NCI-H1436 treated with DMSO at 0.1 percent for 48 hours (cell line): ENCODE measurements around the gene ZNF83.
"Not testable (repeated sequence)": the region's sequence is repeated elsewhere in the genome, so short reads cannot be mapped to it uniquely, and the experiment has no call there.

Experiments
- DNase-seq: peaks from one replicate; lab custom pipeline; 2025; lab: John Stamatoyannopoulos, UW

Gene ZNF83

DNA sequence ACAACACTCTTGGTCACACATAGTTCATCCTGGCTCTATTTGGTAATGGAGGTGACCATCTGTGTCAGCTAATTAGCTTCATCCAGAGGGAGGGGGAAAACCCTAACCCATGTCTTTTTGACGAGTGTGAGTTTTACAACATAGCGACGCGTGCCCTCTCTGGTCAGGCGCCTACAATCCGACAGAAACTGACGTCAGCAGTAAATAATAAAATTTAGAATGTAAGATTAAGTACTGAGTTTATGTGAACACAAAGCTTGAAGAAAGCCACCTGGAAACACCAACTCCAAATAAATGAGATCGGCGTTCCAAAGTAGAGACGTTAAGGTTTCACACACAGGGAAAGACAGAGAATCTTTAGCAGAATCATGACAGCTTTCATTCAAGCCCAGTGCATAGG lies 1.8 kb upstream of the ZNF83 start:
- DNase-seq: no peak

- no peak for DNase-seq
Observed at GRCh38 chr19:52638601-52639000, 446 bp upstream of the ZNF83 start.

DNA sequence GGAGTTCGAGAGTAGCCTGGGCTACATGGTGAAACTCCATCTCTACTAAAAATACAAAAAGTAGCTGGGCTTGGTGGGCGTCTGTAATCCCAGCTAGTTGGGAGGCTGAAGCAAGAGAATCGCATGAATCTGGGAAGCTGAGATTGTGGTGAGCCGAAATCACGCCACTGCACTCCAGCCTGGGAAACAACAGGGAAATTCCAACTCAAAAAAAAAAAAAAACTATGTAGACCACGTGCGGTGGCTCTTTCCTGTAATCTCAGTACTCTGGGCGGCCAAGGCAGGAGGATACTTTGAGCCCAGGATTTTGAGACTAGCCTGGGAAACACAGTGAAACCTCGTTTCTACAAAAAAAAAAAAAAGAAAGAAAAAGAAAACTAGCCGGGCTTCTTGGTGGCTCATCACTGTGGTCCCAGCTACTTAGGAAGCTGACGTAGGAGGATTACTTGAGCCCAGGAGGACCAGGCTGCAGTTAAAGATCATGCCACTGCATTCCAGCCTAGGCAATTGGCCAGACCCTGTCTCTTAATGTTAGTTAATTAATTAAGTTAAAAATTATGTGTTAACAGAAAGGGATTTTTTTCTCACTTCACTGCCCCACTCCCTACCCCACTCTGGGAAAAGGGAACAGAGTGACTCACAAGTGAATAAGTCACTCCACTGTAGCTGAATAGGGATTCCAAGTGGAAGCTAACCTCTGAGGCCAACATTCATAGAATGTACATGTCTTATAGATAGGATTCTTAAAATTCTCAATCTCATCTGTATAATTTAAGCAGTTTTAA lies 2.2 kb downstream of the ZNF83 start:
- no peak for DNase-seq

DNA sequence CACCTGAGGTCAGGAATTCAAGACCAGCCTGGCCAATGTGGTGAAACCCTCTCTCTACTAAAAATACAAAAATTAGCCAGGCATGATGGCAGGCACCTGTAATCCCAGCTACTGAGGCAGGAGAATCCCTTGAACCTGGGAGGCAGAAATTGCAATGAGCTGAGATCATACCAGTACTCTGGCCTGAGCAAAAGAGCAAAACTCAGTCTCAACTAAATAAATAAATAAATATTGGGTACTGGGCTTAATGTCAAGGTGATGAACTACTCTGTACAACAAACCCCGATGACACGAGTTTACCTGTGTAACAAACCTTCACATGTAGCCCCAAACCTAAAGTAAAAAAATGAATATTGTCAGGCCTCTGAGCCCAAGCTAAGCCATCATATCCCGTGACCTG lies 10.7 kb downstream of the ZNF83 start:
- DNase-seq: not testable (repeated sequence)

DNA sequence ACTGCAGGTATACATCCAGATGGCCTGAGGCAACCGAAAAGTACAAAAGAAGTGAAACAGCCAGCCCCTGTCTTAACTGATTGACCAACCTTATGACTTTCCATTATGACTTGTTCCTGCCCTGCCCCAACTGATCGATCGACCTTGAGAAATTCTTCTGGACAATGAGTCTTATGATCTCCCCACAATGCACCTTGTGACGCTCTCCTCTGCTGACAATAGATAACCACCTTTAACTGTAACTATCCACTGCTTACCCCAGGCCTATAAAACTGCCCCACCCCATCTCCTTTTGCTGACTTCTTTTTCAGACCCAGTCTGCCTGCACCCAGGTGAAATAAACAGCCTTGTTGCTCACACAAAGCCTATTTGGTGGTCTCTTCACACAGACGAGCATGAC lies 11.2 kb downstream of the ZNF83 start:
- no peak for DNase-seq

- no peak for DNase-seq
Observed at GRCh38 chr19:52622261-52622660, 15.9 kb downstream of the ZNF83 start.

GRCh38 chr19:52621376-52621775 lies 16.8 kb downstream of the ZNF83 start:
- DNase-seq: no peak

DNA sequence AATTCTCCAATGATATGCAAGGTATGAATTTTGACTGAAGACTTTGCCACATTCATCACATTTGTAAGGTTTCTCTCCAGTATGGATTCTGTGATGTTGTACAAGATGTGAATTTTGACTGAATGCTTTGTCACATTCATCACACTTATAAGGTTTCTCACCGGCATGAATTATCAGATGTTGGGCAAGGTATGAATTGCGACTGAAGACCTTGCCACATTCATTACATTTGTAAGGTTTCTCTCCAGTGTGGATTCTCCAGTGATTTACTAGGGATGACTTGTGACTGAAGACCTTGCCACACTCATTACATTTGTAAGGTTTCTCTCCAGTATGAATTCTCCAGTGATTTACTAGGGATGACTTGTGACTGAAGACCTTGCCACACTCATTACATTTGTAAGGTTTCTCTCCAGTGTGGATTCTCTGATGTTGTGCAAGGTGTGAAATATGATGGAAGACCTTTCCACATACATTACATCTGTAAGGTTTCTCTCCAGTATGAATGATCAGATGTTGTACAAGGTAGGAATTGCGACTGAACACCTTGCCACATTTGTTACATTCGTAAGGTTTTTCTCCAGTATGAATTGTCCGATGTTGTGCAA lies 24.8 kb downstream of the ZNF83 start:
- no peak for DNase-seq

DNA sequence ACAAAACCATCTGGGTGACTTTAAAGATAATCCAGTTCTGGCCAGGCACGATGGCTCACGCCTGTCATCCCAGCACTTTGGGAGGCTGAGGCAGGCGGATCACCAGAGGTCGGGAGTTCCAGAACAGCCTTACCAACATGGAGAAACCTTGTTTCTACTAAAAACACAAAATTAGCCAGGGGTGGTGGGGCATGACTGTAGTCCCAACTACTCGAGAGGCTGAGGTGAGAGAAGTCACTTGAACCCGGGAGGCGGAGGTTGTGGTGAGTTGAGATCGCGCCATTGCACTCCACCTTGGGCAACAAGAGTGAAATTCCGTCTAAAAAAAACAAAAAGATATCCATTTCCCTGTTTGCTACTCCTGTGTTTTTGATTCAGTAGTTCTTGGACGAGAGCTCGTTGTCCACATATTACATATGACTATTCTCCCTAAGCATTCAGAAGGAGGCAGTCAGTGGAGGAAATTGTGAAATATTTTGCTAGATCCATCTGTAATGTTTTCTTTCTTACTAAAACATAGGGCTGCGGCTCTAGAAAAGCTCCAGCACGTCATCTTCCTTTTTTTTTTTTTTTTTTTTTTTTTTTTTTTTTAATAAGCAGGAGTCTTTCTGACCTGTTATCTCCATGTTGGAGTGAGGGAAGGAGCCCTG lies 34.5 kb downstream of the ZNF83 start:
- DNase-seq: no peak

GRCh38 chr19:52602941-52603340 lies 35.2 kb downstream of the ZNF83 start:
- DNase-seq: no peak

DNA sequence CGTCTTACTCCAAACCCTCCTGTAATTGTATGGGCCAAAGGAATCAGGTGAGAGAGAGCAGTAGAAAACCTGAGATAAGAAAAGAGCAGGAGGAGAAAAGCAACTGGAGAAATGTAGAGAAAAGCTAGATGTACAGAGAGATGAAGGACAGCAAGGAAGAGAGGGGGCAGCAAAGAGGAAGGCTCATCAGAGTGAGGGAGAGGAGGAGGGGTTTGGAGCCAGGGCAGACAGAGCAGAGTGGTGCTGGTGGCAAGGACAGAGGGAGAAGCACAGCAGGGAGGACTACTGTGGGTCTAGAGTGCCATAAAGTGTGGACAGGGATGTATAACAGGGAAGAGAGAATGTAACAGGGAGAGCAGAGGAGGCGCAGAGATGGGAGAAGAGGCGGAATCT lies 36.2 kb downstream of the ZNF83 start:
- DNase-seq: not testable (repeated sequence)

DNA sequence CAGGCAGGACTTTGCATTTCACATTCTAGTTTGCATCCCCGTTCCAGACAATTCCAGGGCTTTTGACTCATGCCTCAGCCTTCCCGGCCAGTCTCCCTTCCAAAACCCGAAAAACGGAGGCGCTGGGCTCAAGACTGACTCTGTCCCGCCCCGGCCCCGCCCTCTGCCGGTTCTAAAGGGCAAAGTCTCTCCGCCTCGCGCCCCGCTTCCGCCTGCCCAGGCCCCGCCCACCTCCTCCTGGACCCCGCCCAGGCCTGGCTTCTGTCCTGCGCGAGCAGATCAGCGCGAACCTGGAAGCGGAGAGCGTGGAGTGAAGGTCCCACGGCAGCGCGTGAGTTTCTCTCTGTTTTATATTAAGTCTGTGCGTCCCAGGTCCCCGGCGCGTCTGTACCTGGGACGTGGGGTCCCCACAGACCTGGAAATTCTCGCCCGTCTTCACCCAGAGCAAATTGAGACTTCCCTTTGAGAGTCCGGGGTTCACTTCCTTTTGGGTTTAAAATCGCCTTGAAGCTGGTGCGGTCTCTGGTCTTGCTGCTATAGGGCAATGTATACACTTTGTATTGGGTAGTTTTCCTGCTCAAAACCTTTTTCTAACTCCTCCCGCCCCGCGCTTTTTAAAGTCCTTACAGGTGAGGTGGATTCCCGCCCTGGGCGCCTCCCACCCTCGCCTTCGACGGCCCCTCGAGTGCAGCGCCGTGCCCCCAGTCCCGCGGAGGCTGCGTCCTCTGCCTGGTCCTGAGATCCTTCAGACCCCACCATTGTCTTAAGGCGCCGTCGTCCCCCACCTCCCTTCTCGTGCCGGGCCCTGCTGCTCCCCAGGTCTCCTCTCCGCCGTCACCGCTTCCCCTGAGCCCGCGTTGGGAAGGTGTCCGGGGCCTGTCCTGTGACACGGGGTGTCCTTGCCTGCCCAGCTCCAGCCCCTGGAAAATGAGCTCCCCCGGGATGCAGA lies 36.9 kb downstream of the ZNF83 start:
- peak; percentile 44 for DNase-seq

GRCh38 chr19:52600639-52601024 lies 37.5 kb downstream of the ZNF83 start:
- DNase-seq: no peak

- DNase-seq: no peak
Observed at GRCh38 chr19:52599241-52599640, 38.9 kb downstream of the ZNF83 start.

DNA sequence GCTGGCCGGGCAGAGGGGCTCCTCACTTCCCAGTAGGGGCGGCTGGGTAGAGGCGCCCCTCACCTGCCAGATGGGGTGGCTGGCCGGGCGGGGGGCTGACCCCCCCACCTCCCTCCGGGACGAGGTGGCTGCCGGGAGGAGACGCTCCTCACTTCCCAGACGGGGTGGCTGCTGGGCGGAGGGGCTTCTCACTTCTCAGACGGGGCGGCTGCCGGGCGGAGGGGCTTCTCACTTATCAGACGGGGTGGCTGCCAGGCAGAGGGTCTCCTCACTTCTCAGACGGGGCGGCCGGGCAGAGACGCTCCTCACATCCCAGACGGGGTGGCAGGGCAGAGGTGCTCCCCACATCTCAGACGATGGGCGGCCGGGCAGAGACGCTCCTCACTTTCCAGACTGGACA lies 44.7 kb downstream of the ZNF83 start:
- DNase-seq: not testable (repeated sequence)

DNA sequence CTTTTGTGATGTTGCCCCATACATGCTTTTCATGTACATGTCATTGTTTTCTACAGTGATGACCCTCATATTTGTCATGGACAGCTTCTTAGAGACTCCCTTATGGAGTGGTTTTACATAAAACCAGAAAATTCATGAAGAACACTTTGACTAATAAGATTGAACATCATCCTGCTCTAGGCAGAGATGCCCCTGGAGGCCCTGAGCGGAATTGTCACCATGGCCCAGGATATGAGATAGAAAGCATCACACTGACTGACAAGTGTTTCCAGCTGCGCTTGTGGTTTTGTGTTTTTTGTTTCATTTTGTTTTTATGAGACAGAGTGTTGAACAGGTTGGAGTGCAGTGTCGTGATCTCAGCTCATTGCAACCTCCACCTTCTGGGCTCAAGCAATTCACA lies 45.9 kb downstream of the ZNF83 start:
- no peak for DNase-seq

GRCh38 chr19:52590728-52591127 lies 47.4 kb downstream of the ZNF83 start:
- DNase-seq: no peak

- DNase-seq: no peak
Observed at GRCh38 chr19:52585604-52586003, 52.6 kb downstream of the ZNF83 start.

- DNase-seq: no peak
Observed at GRCh38 chr19:52584736-52585440, 53.3 kb downstream of the ZNF83 start.

- peak; percentile 45 for DNase-seq
Observed at GRCh38 chr19:52570000-52570861, 67.9 kb downstream of the ZNF83 start, which contains the start of gene ZNF701. Gene ZNF701 (plus strand): TSS chr19:52570287. CDS start chr19:52574148, 3,861 bp downstream.
